Measurements from ENCODE around the gene UBE2L3. TPM values are rescaled to one million over a fixed set of nuclear protein-coding genes. Genes with fewer than 3 reads are reported as not detected.

UBE2L3 gene
- total and polyA plus RNA-seq, 2 of the 13 experiments (the other 11 are each of a cell fraction or from before 2014, with no cell fraction given) = 30.2 to 58.1 TPM

GRCh38 chr22:21657360-21658032, 90.0 kb downstream of the UBE2L3 start (continued):
- TF ChIP-seq IRF2 (CRISPR knock-in tag; IDR thresholded peaks at IDR 0.05) = peak; percentile 64; the same call in 1 of the 2 replicates
- TF ChIP-seq ZBTB33 (CRISPR knock-in tag; IDR thresholded peaks at IDR 0.05) = no peak
- no peak for TF ChIP-seq GABPA (IDR thresholded peaks at IDR 0.05; ENCODE audit: low read depth, low read length)
- no peak for TF ChIP-seq GABPA (CRISPR knock-in tag; IDR thresholded peaks at IDR 0.05; ENCODE audit: low read depth)
- no peak for TF ChIP-seq TFAP4 (IDR thresholded peaks at IDR 0.05; ENCODE audit: borderline replicate concordance, low read depth)
- peak; percentile 57 for TF ChIP-seq YY1 (IDR thresholded peaks at IDR 0.05; ENCODE audit: insufficient read depth, insufficient replicate concordance, low read depth, low read length)
- no peak for TF ChIP-seq THYN1 (CRISPR knock-in tag; IDR thresholded peaks at IDR 0.05; ENCODE audit: borderline replicate concordance, low read depth)
- no peak; the same call in 1 of the 2 replicates for TF ChIP-seq ZNF710 (CRISPR knock-in tag; IDR thresholded peaks at IDR 0.05; ENCODE audit: borderline replicate concordance)
- TF ChIP-seq ZNF7 (CRISPR knock-in tag; IDR thresholded peaks at IDR 0.05) = no peak
- TF ChIP-seq HNF4A (CRISPR knock-in tag; IDR thresholded peaks at IDR 0.05) = no peak
- no peak for TF ChIP-seq ZBTB49 (CRISPR knock-in tag; IDR thresholded peaks at IDR 0.05; ENCODE audit: borderline replicate concordance)
- no peak; the same call in none of the 2 replicates for TF ChIP-seq ZNF605 (CRISPR knock-in tag; IDR thresholded peaks at IDR 0.05)
- no peak for TF ChIP-seq ZBTB44 (CRISPR knock-in tag; IDR thresholded peaks at IDR 0.05)
- peak; percentile 83 for TF ChIP-seq ARID4A (CRISPR knock-in tag; IDR thresholded peaks at IDR 0.05; ENCODE audit: borderline replicate concordance)
- TF ChIP-seq KLF15 (CRISPR knock-in tag; IDR thresholded peaks at IDR 0.05; ENCODE audit: borderline replicate concordance) = 0 out of 2 replicates have a peak, but pooled peaks have one; percentile 41
